OCI-LY3 (cell line): ENCODE results near the gene TOM1L2.

ENCODE experiments used
- H2AFZ ChIP-seq: fragments of 200-600, 300-600 bp; shearing (Covaris generic); 2 replicates; pipeline ENCODE4 v1.6.0; 2014; ENCODE audit warnings: antibody characterized with exemption, low read depth, low read length
- H3K27ac ChIP-seq: fragments of 200-600, 300-600 bp; sonication (generic); 2 replicates; pipeline ENCODE4 v1.5.1; 2014; ENCODE audit warnings: mild to moderate bottlenecking, low read length, moderate library complexity, mixed read lengths
- H3K27me3 ChIP-seq: fragments of 200-600, 300-600 bp; sonication (generic); 2 replicates; pipeline ENCODE4 v1.6.1; 2014; ENCODE audit warnings: low read depth, low read length, mixed read lengths
- H3K36me3 ChIP-seq: fragments of 200-600, 300-600 bp; sonication (generic); replicated peaks from 2 replicates; pipeline ENCODE3; 2014; ENCODE audit warnings: low read depth, low read length, mixed read lengths
- H3K4me1 ChIP-seq: fragments of 300-600, 200-600 bp; sonication (generic); 2 replicates; pipeline ENCODE4 v1.6.1; 2014; ENCODE audit warnings: low read length, mixed read lengths
- H3K4me2 ChIP-seq: fragments of 200-600, 300-600 bp; sonication (generic); 2 replicates; pipeline ENCODE4 v1.6.1; 2014; ENCODE audit warnings: low read length, mixed read lengths
- H3K4me3 ChIP-seq: fragments of 300-600, 200-600 bp; sonication (generic); 2 replicates; pipeline ENCODE4 v1.5.1; 2014; ENCODE audit warnings: antibody characterized with exemption, mild to moderate bottlenecking, low read length, moderate library complexity
- H3K79me2 ChIP-seq: fragments of 300-600, 200-600 bp; shearing (Covaris generic); 2 replicates; pipeline ENCODE4 v1.6.1; 2014; ENCODE audit warnings: mild to moderate bottlenecking, low read length, mixed read lengths
- H3K9ac ChIP-seq: fragments of 300-600, 200-600 bp; shearing (Covaris generic); 2 replicates; pipeline ENCODE4 v1.6.0; 2014; ENCODE audit warnings: mild to moderate bottlenecking, low read length, moderate library complexity
- H3K9me3 ChIP-seq: fragments of 200-600, 300-600 bp; shearing (Covaris generic); 2 replicates; pipeline ENCODE4 v1.6.1; 2014; ENCODE audit warnings: low read length, mixed read lengths; ENCODE audit not compliant: insufficient read depth
- H4K20me1 ChIP-seq: fragments of 200-600, 300-600 bp; sonication (generic); 2 replicates; pipeline ENCODE4 v1.6.1; 2016; ENCODE audit warnings: low read length, mixed read lengths; ENCODE audit not compliant: insufficient read depth
- CTCF ChIP-seq: fragments of 200-600, 300-600 bp; sonication (generic); IDR thresholded peaks from 2 replicates; pipeline ENCODE4 v1.5.1; 2014; ENCODE audit warnings: antibody characterized with exemption, low read length, low read depth
- EZH2phosphoT487 ChIP-seq: fragments of 200-600 bp; shearing (Covaris generic); IDR thresholded peaks from 2 replicates; pipeline ENCODE4 v1.6.1; 2018; ENCODE audit warnings: antibody characterized with exemption, mixed run types, low read depth

TOM1L2 gene

GRCh38 chr17:18018411-18018921 lies 46.3 kb upstream of the TOM1L2 start:
- Histone ChIP-seq H3K36me3 (no peaks in the 10 kb centered on the region), H3K4me2 (no peak overlapping the region), H3K9ac (no peak overlapping the region), H3K27ac (no peak overlapping the region), H3K27me3 (no peaks in the 10 kb centered on the region), H3K4me3 (no peak overlapping the region), H4K20me1 (no peaks in the 10 kb centered on the region), H3K9me3 (no peaks in the 10 kb centered on the region), H3K79me2 (no peaks in the 10 kb centered on the region), H3K4me1 (no peaks in the 10 kb centered on the region), H2AFZ (no peak overlapping the region)
- TF ChIP-seq CTCF (no peak), EZH2phosphoT487 (no peak)

GRCh38 chr17:18017958-18018357 lies 45.8 kb upstream of the TOM1L2 start:
- H3K4me3 ChIP-seq: no peak overlapping the region
- H3K79me2 ChIP-seq: no peaks in the 10 kb centered on the region
- TF ChIP-seq EZH2phosphoT487: no peak
- no peak for TF ChIP-seq CTCF
- H3K36me3 ChIP-seq: no peaks in the 10 kb centered on the region
- H3K27ac ChIP-seq: no peak overlapping the region
- no peak overlapping the region for H3K9ac ChIP-seq
- no peak overlapping the region for H3K4me2 ChIP-seq
- no peaks in the 10 kb centered on the region for H3K27me3 ChIP-seq
- H3K4me1 ChIP-seq: no peaks in the 10 kb centered on the region
- H3K9me3 ChIP-seq: no peaks in the 10 kb centered on the region
- no peaks in the 10 kb centered on the region for H4K20me1 ChIP-seq
- H2AFZ ChIP-seq: no peak overlapping the region

GRCh38 chr17:18016426-18016825 lies 44.2 kb upstream of the TOM1L2 start:
- no peak overlapping the region for H3K9ac ChIP-seq
- H3K9me3 ChIP-seq: no peaks in the 10 kb centered on the region
- no peaks in the 10 kb centered on the region for H4K20me1 ChIP-seq
- no peak overlapping the region for H2AFZ ChIP-seq
- no peak overlapping the region for H3K27ac ChIP-seq
- H3K36me3 ChIP-seq: no peaks in the 10 kb centered on the region
- no peaks in the 10 kb centered on the region for H3K4me1 ChIP-seq
- no peaks in the 10 kb centered on the region for H3K79me2 ChIP-seq
- no peak for TF ChIP-seq EZH2phosphoT487
- TF ChIP-seq CTCF: no peak
- no peaks in the 10 kb centered on the region for H3K27me3 ChIP-seq
- H3K4me3 ChIP-seq: no peak overlapping the region
- H3K4me2 ChIP-seq: no peak overlapping the region

GRCh38 chr17:18015593-18015992 lies 43.4 kb upstream of the TOM1L2 start:
- Histone ChIP-seq H3K36me3 (no peaks in the 10 kb centered on the region), H3K9me3 (no peaks in the 10 kb centered on the region), H3K4me2 (no peak overlapping the region), H2AFZ (no peak overlapping the region), H3K27me3 (no peaks in the 10 kb centered on the region), H3K27ac (no peak overlapping the region), H3K4me3 (no peak overlapping the region), H3K4me1 (no peaks in the 10 kb centered on the region), H3K9ac (no peak overlapping the region), H4K20me1 (no peaks in the 10 kb centered on the region), H3K79me2 (no peaks in the 10 kb centered on the region)
- TF ChIP-seq CTCF (no peak), EZH2phosphoT487 (no peak)
